PFSK-1 (cell line): ENCODE data around the gene UQCRFS1.

Experiments
- POLR2AphosphoS5 ChIP-seq: IDR thresholded peaks from 2 replicates; pipeline ENCODE4 v1.6.1; 2012; ENCODE audit warnings: low read depth, mild to moderate bottlenecking, control low read depth, low read length, moderate library complexity
- REST ChIP-seq, 2 experiments: IDR thresholded peaks; 2 replicates each; pipeline versions ENCODE4 v1.6.1 to v1.8.0; 2011 to 2012; ENCODE audit warnings: low read depth in 2 of 2, low read length in 2 of 2, control low read depth in 1 of 2, inconsistent platforms in 1 of 2, mild to moderate bottlenecking in 1 of 2, moderate library complexity in 1 of 2; ENCODE audit not compliant: insufficient read depth in 1 of 2
- TAF1 ChIP-seq: IDR thresholded peaks from 2 replicates; pipeline ENCODE4 v1.6.1; 2012; ENCODE audit warnings: low read length, control low read depth, borderline replicate concordance; ENCODE audit not compliant: insufficient read depth

- TF ChIP-seq TAF1: no peak
- no peak for TF ChIP-seq REST (IDR thresholded peaks at IDR 0.05; ENCODE audit: insufficient read depth in 1 of 2, low read depth in 2 of 2, low read length in 2 of 2)
- TF ChIP-seq POLR2AphosphoS5: no peak
These were observed 3.1 kb upstream of the UQCRFS1 start for GRCh38 chr19:29216021-29216420.
